IMR-90 (cell line): Measurements from ENCODE around the gene LDLRAD3.

Experiments used
- CEBPB ChIP-seq: IDR thresholded peaks from 2 replicates; pipeline ENCODE4 v1.6.1; 2012; ENCODE audit warnings: low read depth, low read length, improper control_type of control experiment
- CHD1 ChIP-seq: IDR thresholded peaks from 2 replicates; pipeline ENCODE4 v1.6.1; 2012; ENCODE audit warnings: low read depth, low read length, improper control_type of control experiment
- MAZ ChIP-seq: IDR thresholded peaks from 2 replicates; pipeline ENCODE4 v1.6.1; 2012; ENCODE audit warnings: low read depth, mild to moderate bottlenecking, low read length, improper control_type of control experiment, moderate library complexity, borderline replicate concordance
- MXI1 ChIP-seq: IDR thresholded peaks from 2 replicates; pipeline ENCODE4 v1.6.1; 2012; ENCODE audit warnings: low read depth, mild to moderate bottlenecking, low read length, moderate library complexity, borderline replicate concordance
- NFE2L2 ChIP-seq: fragments of 150-350 bp; IDR thresholded peaks from 2 replicates; pipeline ENCODE4 v1.6.1; 2016; ENCODE audit warnings: low read depth, mild to moderate bottlenecking, low read length
- POLR2A ChIP-seq: IDR thresholded peaks from 2 replicates; pipeline ENCODE4 v1.6.1; 2012; ENCODE audit warnings: mild to moderate bottlenecking, low read depth, low read length
- RAD21 ChIP-seq: IDR thresholded peaks from 2 replicates; pipeline ENCODE4 v1.6.1; 2012; ENCODE audit warnings: low read length, improper control_type of control experiment
- RFX5 ChIP-seq: IDR thresholded peaks from 2 replicates; pipeline ENCODE4 v1.8.0; 2012; ENCODE audit warnings: low read depth, mild to moderate bottlenecking, low read length, moderate library complexity
- SMC3 ChIP-seq: fragments of 150-350 bp; IDR thresholded peaks from 2 replicates; pipeline ENCODE4 v1.6.1; 2016; ENCODE audit warnings: low read depth, mild to moderate bottlenecking, antibody characterized with exemption, low read length, moderate library complexity
- TF ChIP-seq, protein P1 (sequence below): conservative IDR thresholded peaks from 2 replicates; pipeline ENCODE4 v1.5.1; 2012; ENCODE audit warnings: mild to moderate bottlenecking, low read depth, low read length, improper control_type of control experiment
- TF ChIP-seq, protein P2 (sequence below): fragments of 150-350 bp; IDR thresholded peaks from 2 replicates; pipeline ENCODE4 v1.6.1; 2017; ENCODE audit warnings: mild to moderate bottlenecking, antibody characterized with exemption, low read length, low read depth
- TF ChIP-seq, protein P3 (sequence below): fragments of 150-350 bp; IDR thresholded peaks from 2 replicates; pipeline ENCODE4 v1.6.1; 2016; ENCODE audit warnings: low read depth, mild to moderate bottlenecking, low read length, moderate library complexity, borderline replicate concordance

DNA sequence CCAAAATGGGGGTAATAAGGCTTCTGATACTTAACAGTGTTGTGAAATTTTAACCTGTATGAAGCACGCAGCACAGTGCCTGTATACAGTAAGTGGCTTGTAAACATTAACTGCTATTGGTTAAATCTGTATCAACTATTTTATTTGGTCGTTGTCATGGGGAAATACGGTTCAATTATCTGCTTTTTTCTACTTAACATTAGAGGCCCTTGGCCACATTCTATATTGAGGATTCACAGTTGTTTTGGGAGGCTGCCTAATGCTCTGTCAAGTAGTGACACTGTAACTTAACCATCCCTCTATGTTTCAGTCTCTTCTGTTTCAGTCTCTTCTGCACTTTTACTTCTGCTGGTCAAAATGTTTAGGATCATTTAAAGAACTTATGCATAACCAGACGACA, 95.6 kb downstream of the LDLRAD3 start:
- TF ChIP-seq, protein P1, sequence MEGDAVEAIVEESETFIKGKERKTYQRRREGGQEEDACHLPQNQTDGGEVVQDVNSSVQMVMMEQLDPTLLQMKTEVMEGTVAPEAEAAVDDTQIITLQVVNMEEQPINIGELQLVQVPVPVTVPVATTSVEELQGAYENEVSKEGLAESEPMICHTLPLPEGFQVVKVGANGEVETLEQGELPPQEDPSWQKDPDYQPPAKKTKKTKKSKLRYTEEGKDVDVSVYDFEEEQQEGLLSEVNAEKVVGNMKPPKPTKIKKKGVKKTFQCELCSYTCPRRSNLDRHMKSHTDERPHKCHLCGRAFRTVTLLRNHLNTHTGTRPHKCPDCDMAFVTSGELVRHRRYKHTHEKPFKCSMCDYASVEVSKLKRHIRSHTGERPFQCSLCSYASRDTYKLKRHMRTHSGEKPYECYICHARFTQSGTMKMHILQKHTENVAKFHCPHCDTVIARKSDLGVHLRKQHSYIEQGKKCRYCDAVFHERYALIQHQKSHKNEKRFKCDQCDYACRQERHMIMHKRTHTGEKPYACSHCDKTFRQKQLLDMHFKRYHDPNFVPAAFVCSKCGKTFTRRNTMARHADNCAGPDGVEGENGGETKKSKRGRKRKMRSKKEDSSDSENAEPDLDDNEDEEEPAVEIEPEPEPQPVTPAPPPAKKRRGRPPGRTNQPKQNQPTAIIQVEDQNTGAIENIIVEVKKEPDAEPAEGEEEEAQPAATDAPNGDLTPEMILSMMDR: no peak
- TF ChIP-seq POLR2A: no peak
- TF ChIP-seq RAD21: no peak
- no peak for TF ChIP-seq CHD1
- TF ChIP-seq MAZ: no peak
- TF ChIP-seq, protein P2, sequence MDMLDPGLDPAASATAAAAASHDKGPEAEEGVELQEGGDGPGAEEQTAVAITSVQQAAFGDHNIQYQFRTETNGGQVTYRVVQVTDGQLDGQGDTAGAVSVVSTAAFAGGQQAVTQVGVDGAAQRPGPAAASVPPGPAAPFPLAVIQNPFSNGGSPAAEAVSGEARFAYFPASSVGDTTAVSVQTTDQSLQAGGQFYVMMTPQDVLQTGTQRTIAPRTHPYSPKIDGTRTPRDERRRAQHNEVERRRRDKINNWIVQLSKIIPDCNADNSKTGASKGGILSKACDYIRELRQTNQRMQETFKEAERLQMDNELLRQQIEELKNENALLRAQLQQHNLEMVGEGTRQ: no peak
- no peak for TF ChIP-seq NFE2L2
- no peak for TF ChIP-seq CEBPB
- no peak for TF ChIP-seq MXI1
- no peak for TF ChIP-seq SMC3
- TF ChIP-seq, protein P3, sequence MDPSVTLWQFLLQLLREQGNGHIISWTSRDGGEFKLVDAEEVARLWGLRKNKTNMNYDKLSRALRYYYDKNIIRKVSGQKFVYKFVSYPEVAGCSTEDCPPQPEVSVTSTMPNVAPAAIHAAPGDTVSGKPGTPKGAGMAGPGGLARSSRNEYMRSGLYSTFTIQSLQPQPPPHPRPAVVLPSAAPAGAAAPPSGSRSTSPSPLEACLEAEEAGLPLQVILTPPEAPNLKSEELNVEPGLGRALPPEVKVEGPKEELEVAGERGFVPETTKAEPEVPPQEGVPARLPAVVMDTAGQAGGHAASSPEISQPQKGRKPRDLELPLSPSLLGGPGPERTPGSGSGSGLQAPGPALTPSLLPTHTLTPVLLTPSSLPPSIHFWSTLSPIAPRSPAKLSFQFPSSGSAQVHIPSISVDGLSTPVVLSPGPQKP: no peak
- TF ChIP-seq RFX5: no peak
